ENCODE measurements around the gene ULBP3.

The ULBP3 gene

GRCh38 chr6:150057501-150057951 lies 11.4 kb downstream of the ULBP3 start:
- no peak for TF ChIP-seq POLR2AphosphoS5 (IDR thresholded peaks at IDR 0.05; ENCODE audit: low read depth)
- TF ChIP-seq CTCF (IDR thresholded peaks at IDR 0.05; ENCODE audit: insufficient read depth, low read length) = no peak
- TF ChIP-seq, protein P1, sequence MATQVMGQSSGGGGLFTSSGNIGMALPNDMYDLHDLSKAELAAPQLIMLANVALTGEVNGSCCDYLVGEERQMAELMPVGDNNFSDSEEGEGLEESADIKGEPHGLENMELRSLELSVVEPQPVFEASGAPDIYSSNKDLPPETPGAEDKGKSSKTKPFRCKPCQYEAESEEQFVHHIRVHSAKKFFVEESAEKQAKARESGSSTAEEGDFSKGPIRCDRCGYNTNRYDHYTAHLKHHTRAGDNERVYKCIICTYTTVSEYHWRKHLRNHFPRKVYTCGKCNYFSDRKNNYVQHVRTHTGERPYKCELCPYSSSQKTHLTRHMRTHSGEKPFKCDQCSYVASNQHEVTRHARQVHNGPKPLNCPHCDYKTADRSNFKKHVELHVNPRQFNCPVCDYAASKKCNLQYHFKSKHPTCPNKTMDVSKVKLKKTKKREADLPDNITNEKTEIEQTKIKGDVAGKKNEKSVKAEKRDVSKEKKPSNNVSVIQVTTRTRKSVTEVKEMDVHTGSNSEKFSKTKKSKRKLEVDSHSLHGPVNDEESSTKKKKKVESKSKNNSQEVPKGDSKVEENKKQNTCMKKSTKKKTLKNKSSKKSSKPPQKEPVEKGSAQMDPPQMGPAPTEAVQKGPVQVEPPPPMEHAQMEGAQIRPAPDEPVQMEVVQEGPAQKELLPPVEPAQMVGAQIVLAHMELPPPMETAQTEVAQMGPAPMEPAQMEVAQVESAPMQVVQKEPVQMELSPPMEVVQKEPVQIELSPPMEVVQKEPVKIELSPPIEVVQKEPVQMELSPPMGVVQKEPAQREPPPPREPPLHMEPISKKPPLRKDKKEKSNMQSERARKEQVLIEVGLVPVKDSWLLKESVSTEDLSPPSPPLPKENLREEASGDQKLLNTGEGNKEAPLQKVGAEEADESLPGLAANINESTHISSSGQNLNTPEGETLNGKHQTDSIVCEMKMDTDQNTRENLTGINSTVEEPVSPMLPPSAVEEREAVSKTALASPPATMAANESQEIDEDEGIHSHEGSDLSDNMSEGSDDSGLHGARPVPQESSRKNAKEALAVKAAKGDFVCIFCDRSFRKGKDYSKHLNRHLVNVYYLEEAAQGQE (IDR thresholded peaks at IDR 0.05; ENCODE audit: insufficient replicate concordance, low read depth) = no peak
- no peak for TF ChIP-seq SPI1 (IDR thresholded peaks at IDR 0.05; ENCODE audit: borderline replicate concordance, low read depth)
- TF ChIP-seq GABPA (IDR thresholded peaks at IDR 0.05; ENCODE audit: low read depth) = no peak
- no peak for DNase-seq (ENCODE audit: low read depth in 1 of 2, low spot score in 1 of 2)
- peaks cover 3% of the 10 kb centered on the region for H3K27me3 ChIP-seq (ENCODE audit: insufficient read depth, poor library complexity, severe bottlenecking)
- no peak overlapping the region for H3K27ac ChIP-seq (replicated peaks)
- no peak overlapping the region for H3K4me3 ChIP-seq (replicated peaks; ENCODE audit: insufficient read depth, low read length)

- TF ChIP-seq SPI1 (IDR thresholded peaks at IDR 0.05; ENCODE audit: borderline replicate concordance, low read depth) (no peak), GABPA (IDR thresholded peaks at IDR 0.05; ENCODE audit: low read depth) (no peak), POLR2AphosphoS5 (IDR thresholded peaks at IDR 0.05; ENCODE audit: low read depth) (no peak), CTCF (IDR thresholded peaks at IDR 0.05; ENCODE audit: insufficient read depth, low read length) (no peak)
- TF ChIP-seq, protein P1 (IDR thresholded peaks at IDR 0.05; ENCODE audit: insufficient replicate concordance, low read depth) = no peak
- no peak overlapping the region for H3K4me3 ChIP-seq (replicated peaks; ENCODE audit: insufficient read depth, low read length)
- no peak overlapping the region for H3K27ac ChIP-seq (replicated peaks)
- DNase-seq (ENCODE audit: low read depth in 1 of 2, low spot score in 1 of 2) = no peak
- no peaks in the 10 kb centered on the region for H3K27me3 ChIP-seq (ENCODE audit: insufficient read depth, poor library complexity, severe bottlenecking)
Measured at GRCh38 chr6:150056916-150057315, 12.0 kb downstream of the ULBP3 start.

GRCh38 chr6:150056156-150056555 lies 12.8 kb downstream of the ULBP3 start:
- Histone ChIP-seq H3K27me3 (ENCODE audit: insufficient read depth, poor library complexity, severe bottlenecking) (no peaks in the 10 kb centered on the region), H3K27ac (replicated peaks) (no peak overlapping the region), H3K4me3 (replicated peaks; ENCODE audit: insufficient read depth, low read length) (no peak overlapping the region)
- no peak for DNase-seq (ENCODE audit: low read depth in 1 of 2, low spot score in 1 of 2)
- TF ChIP-seq POLR2AphosphoS5 (IDR thresholded peaks at IDR 0.05; ENCODE audit: low read depth) (no peak), GABPA (IDR thresholded peaks at IDR 0.05; ENCODE audit: low read depth) (no peak), CTCF (IDR thresholded peaks at IDR 0.05; ENCODE audit: insufficient read depth, low read length) (no peak), SPI1 (IDR thresholded peaks at IDR 0.05; ENCODE audit: borderline replicate concordance, low read depth) (no peak)
- TF ChIP-seq, protein P1 (IDR thresholded peaks at IDR 0.05; ENCODE audit: insufficient replicate concordance, low read depth) = no peak
